SK-N-MC (cell line): ENCODE measurements around the gene METTL15.

Experiments
- EZH2 ChIP-seq: fragments of 200-600 bp; sonication (generic); IDR thresholded peaks from one replicate; pipeline ENCODE4 v1.6.1; 2017; ENCODE audit warnings: antibody characterized with exemption
- POLR2AphosphoS5 ChIP-seq: IDR thresholded peaks from 2 replicates; pipeline ENCODE4 v1.6.1; 2012; ENCODE audit warnings: mild to moderate bottlenecking, low read depth, low read length, borderline replicate concordance

DNA sequence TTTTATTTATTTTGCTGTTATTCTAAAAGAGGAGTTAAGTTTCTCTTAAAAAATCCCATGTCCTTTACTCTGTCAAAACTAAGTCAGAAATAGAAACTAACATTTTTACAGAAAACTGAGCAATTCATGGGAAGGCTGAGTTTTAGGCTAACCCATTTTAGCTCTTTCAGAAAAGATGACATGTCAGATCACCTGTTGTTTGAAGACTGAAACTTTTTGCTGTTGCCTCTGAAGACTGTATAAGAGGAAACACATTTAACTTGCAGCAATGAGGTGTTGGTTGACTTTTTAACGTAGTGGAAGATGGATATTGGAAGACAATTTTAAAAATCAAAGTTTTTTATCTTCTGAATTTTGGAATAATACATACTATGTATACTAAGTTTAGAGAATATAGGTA lies 115.4 kb downstream of the METTL15 start:
- TF ChIP-seq EZH2 = no peak
- no peak for TF ChIP-seq POLR2AphosphoS5
